ENCODE measurements around the gene HCFC1R1.

The HCFC1R1 gene

GRCh38 chr16:2991566-2992261 lies 32.0 kb downstream of the HCFC1R1 start:
- DNase-seq, result no peak

GRCh38 chr16:2990891-2991290 lies 32.9 kb downstream of the HCFC1R1 start:
- DNase-seq, result no peak

- DNase-seq, result no peak
Observed at GRCh38 chr16:2988590-2989099, 35.1 kb downstream of the HCFC1R1 start.

GRCh38 chr16:2987833-2988232 lies 35.9 kb downstream of the HCFC1R1 start:
- no peak for DNase-seq

- DNase-seq, result no peak
Observed at GRCh38 chr16:2987286-2987685, 36.5 kb downstream of the HCFC1R1 start.

GRCh38 chr16:2986623-2987188 lies 37.0 kb downstream of the HCFC1R1 start:
- DNase-seq, result no peak

- no peak for DNase-seq
Observed at GRCh38 chr16:2985893-2986355, 37.8 kb downstream of the HCFC1R1 start.

- no peak for DNase-seq
Observed at GRCh38 chr16:2985462-2985861, 38.3 kb downstream of the HCFC1R1 start.

GRCh38 chr16:2983706-2984136 lies 40.0 kb downstream of the HCFC1R1 start:
- DNase-seq, result peak; percentile 84 to 85

- DNase-seq, result no peak
Observed at GRCh38 chr16:2982402-2982801, 41.3 kb downstream of the HCFC1R1 start.

GRCh38 chr16:2981899-2982250 lies 41.9 kb downstream of the HCFC1R1 start:
- no peak for DNase-seq

- no peak for DNase-seq
Observed at GRCh38 chr16:2981177-2981898, 42.4 kb downstream of the HCFC1R1 start.

- peak; percentile 89 to 95 for DNase-seq
Observed at GRCh38 chr16:2980227-2981176, 43.2 kb downstream of the HCFC1R1 start, which contains the start of gene PKMYT1. TSS of gene PKMYT1 (minus strand) at chr16:2980446. CDS start at chr16:2979657, 789 bp downstream.

GRCh38 chr16:2979669-2980226 lies 44.0 kb downstream of the HCFC1R1 start:
- DNase-seq, result no peak

- DNase-seq, result no peak
Observed at GRCh38 chr16:2977440-2977839, 46.3 kb downstream of the HCFC1R1 start.

GRCh38 chr16:2976673-2977072 lies 47.1 kb downstream of the HCFC1R1 start:
- DNase-seq, result no peak

- DNase-seq, result no peak
Observed at GRCh38 chr16:2976201-2976600, 47.5 kb downstream of the HCFC1R1 start.

GRCh38 chr16:2975161-2975795 lies 48.5 kb downstream of the HCFC1R1 start:
- no peak for DNase-seq

GRCh38 chr16:2974319-2975056 lies 49.3 kb downstream of the HCFC1R1 start:
- DNase-seq, result no peak

GRCh38 chr16:2973605-2974318 lies 50.0 kb downstream of the HCFC1R1 start:
- DNase-seq, result no peak
